Liver (tissue), 3 donors: ENCODE results near the gene RAD51B.

Experiments
- ATF3 ChIP-seq: IDR thresholded peaks from 2 replicates; pipeline ENCODE4 v1.6.1; 2016; ENCODE audit warnings: antibody characterized with exemption
- EGR1 ChIP-seq, 2 donors: IDR thresholded peaks; 2 replicates each; pipeline ENCODE4 v1.6.1; 2016 to 2018; ENCODE audit warnings: antibody characterized with exemption in 2 of 2, low read depth in 2 of 2
- FOXA1 ChIP-seq: IDR thresholded peaks from 2 replicates; pipeline ENCODE4 v1.6.1; 2016; ENCODE audit warnings: antibody characterized with exemption
- GABPA ChIP-seq, 2 donors: IDR thresholded peaks in 1 of 2; conservative IDR thresholded peaks in 1 of 2; 2 replicates each; pipeline ENCODE4 v1.6.1; 2016; ENCODE audit warnings: antibody characterized with exemption in 2 of 2, mild to moderate bottlenecking in 1 of 2, moderate library complexity in 1 of 2
- MAX ChIP-seq: IDR thresholded peaks from 2 replicates; pipeline ENCODE4 v1.6.1; 2016; ENCODE audit warnings: antibody characterized with exemption
- RAD21 ChIP-seq, 2 donors: IDR thresholded peaks; 2 replicates each; pipeline ENCODE4 v1.6.1; 2016; ENCODE audit warnings: antibody characterized with exemption in 2 of 2, mild to moderate bottlenecking in 2 of 2
- RXRA ChIP-seq, 2 donors: IDR thresholded peaks; 2 replicates each; pipeline ENCODE4 v1.6.1; 2017 to 2018; ENCODE audit warnings: antibody characterized with exemption in 2 of 2, mild to moderate bottlenecking in 1 of 2
- TAF1 ChIP-seq: conservative IDR thresholded peaks from 2 replicates; pipeline ENCODE4 v1.6.1; 2016; ENCODE audit warnings: antibody characterized with exemption, mild to moderate bottlenecking
- YY1 ChIP-seq: IDR thresholded peaks from 2 replicates; pipeline ENCODE4 v1.6.1; 2016; ENCODE audit warnings: antibody characterized with exemption, mild to moderate bottlenecking
- ZBTB33 ChIP-seq: IDR thresholded peaks from 2 replicates; pipeline ENCODE4 v1.6.1; 2016; ENCODE audit warnings: antibody characterized with exemption
- TF ChIP-seq, protein P1 (sequence below): IDR thresholded peaks from 2 replicates; pipeline ENCODE4 v1.6.1; 2016; ENCODE audit warnings: antibody characterized with exemption, mild to moderate bottlenecking
- TF ChIP-seq, protein P2 (sequence below): fragments of 150-350 bp; IDR thresholded peaks from 2 replicates; pipeline ENCODE4 v1.5.1; 2017; ENCODE audit warnings: improper control_type of control experiment, low read depth, low read length; ENCODE audit not compliant: missing input control
- donor health status: healthy.
- donor health status: healthy.

- TF ChIP-seq, protein P1, sequence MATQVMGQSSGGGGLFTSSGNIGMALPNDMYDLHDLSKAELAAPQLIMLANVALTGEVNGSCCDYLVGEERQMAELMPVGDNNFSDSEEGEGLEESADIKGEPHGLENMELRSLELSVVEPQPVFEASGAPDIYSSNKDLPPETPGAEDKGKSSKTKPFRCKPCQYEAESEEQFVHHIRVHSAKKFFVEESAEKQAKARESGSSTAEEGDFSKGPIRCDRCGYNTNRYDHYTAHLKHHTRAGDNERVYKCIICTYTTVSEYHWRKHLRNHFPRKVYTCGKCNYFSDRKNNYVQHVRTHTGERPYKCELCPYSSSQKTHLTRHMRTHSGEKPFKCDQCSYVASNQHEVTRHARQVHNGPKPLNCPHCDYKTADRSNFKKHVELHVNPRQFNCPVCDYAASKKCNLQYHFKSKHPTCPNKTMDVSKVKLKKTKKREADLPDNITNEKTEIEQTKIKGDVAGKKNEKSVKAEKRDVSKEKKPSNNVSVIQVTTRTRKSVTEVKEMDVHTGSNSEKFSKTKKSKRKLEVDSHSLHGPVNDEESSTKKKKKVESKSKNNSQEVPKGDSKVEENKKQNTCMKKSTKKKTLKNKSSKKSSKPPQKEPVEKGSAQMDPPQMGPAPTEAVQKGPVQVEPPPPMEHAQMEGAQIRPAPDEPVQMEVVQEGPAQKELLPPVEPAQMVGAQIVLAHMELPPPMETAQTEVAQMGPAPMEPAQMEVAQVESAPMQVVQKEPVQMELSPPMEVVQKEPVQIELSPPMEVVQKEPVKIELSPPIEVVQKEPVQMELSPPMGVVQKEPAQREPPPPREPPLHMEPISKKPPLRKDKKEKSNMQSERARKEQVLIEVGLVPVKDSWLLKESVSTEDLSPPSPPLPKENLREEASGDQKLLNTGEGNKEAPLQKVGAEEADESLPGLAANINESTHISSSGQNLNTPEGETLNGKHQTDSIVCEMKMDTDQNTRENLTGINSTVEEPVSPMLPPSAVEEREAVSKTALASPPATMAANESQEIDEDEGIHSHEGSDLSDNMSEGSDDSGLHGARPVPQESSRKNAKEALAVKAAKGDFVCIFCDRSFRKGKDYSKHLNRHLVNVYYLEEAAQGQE: no peak
- no peak for TF ChIP-seq RXRA (IDR thresholded peaks at IDR 0.05)
- TF ChIP-seq, protein P2, sequence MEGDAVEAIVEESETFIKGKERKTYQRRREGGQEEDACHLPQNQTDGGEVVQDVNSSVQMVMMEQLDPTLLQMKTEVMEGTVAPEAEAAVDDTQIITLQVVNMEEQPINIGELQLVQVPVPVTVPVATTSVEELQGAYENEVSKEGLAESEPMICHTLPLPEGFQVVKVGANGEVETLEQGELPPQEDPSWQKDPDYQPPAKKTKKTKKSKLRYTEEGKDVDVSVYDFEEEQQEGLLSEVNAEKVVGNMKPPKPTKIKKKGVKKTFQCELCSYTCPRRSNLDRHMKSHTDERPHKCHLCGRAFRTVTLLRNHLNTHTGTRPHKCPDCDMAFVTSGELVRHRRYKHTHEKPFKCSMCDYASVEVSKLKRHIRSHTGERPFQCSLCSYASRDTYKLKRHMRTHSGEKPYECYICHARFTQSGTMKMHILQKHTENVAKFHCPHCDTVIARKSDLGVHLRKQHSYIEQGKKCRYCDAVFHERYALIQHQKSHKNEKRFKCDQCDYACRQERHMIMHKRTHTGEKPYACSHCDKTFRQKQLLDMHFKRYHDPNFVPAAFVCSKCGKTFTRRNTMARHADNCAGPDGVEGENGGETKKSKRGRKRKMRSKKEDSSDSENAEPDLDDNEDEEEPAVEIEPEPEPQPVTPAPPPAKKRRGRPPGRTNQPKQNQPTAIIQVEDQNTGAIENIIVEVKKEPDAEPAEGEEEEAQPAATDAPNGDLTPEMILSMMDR: no peak
- TF ChIP-seq FOXA1: no peak
- TF ChIP-seq MAX: no peak
- no peak for TF ChIP-seq EGR1 (IDR thresholded peaks at IDR 0.05; ENCODE audit: low read depth in 2 of 2)
- no peak for TF ChIP-seq GABPA (IDR thresholded peaks at IDR 0.05 in 1 of 2, conservative IDR thresholded peaks at IDR 0.05 in 1 of 2)
- no peak for TF ChIP-seq YY1
- no peak for TF ChIP-seq ATF3
- no peak for TF ChIP-seq ZBTB33
- no peak for TF ChIP-seq RAD21 (IDR thresholded peaks at IDR 0.05)
- no peak for TF ChIP-seq TAF1
Observed at GRCh38 chr14:68692216-68692615, 872.6 kb downstream of the RAD51B start.
